Mesothelial cell of epicardium (in vitro differentiated cells): Measurements from ENCODE around the gene COPS7A. TPM values are rescaled to one million over a fixed set of nuclear protein-coding genes. Genes with fewer than 3 reads are reported as not detected.
"Not testable (repeated sequence)": the region's sequence is repeated elsewhere in the genome, so short reads cannot be mapped to it uniquely, and the experiment has no call there.

Source experiments
- DNase-seq, 2 experiments: peaks; one replicate each; pipeline ENCODE4 v3.0.0; 2021; ENCODE audit warnings: low spot score in 2 of 2; ENCODE audit not compliant: unreplicated experiment in 2 of 2
- H3K27ac Mint-ChIP-seq: 2 replicates; pipeline ENCODE4 v1.8.0; 2021; ENCODE audit warnings: mixed read lengths
- H3K27me3 Mint-ChIP-seq: 2 replicates; pipeline ENCODE4 v1.8.0; 2021; ENCODE audit warnings: low read depth, mixed read lengths
- H3K36me3 Mint-ChIP-seq: 2 replicates; pipeline ENCODE4 v1.8.0; 2021; ENCODE audit warnings: mixed read lengths
- H3K4me1 Mint-ChIP-seq: 2 replicates; pipeline ENCODE4 v1.8.0; 2021; ENCODE audit warnings: mixed read lengths
- H3K4me3 Mint-ChIP-seq: 2 replicates; pipeline ENCODE4 v1.8.0; 2021; ENCODE audit warnings: mild to moderate bottlenecking, moderate library complexity, mixed read lengths
- H3K9me3 Mint-ChIP-seq: 2 replicates; pipeline ENCODE4 v1.8.0; 2021; ENCODE audit warnings: mixed read lengths
- CTCF ChIP-seq: fragments of 200-600 bp; sonication (generic); IDR thresholded peaks from one replicate; pipeline ENCODE4 v1.5.0; 2021; ENCODE audit warnings: antibody characterized with exemption; ENCODE audit not compliant: unreplicated experiment
- total RNA-seq: library from RNA; stranded (reverse); gene quantifications from 3 replicates; pipeline ENCODE4 v1.2.1, GENCODE V29; 2021

Gene COPS7A
- total RNA-seq, 1 donor from 2014 or later = 37.6 TPM

DNA sequence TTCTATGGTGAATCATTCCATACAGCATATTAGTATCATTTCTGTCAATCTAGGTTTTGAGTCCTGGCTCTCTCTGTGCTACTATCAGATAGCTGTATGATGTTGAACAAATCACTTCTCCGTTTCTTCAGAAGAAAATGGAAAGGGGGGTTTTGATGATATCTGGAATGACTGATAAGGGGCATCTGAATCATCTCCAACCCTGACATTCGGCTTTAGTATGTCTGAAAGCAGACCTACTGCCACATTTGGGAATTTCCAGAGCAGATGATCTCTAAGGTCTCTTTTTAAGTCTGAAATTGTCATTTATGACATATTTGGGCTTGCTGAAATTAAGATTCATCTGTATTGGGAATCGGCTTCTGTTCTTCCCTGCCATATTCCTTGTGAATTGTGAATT, 19.0 kb downstream of the COPS7A start:
- Mint-ChIP-seq H3K9me3 (no peaks in the 10 kb centered on the region), H3K4me3 (no peak overlapping the region), H3K36me3 (peaks cover 10% of the 10 kb centered on the region)

GRCh38 chr12:6743300-6743699, 19.5 kb downstream of the COPS7A start:
- H3K9me3 Mint-ChIP-seq, DNase-seq, H3K4me1 Mint-ChIP-seq, H3K27me3 Mint-ChIP-seq, H3K27ac Mint-ChIP-seq, H3K4me3 Mint-ChIP-seq: not testable (repeated sequence)
- peaks cover 15% of the 10 kb centered on the region for H3K36me3 Mint-ChIP-seq

More for the DNA sequence above, 19.0 kb downstream of the COPS7A start:
- no peak for TF ChIP-seq CTCF
- peaks cover 5% of the 10 kb centered on the region for H3K4me1 Mint-ChIP-seq
- H3K27ac Mint-ChIP-seq = no peak overlapping the region
- H3K27me3 Mint-ChIP-seq = no peaks in the 10 kb centered on the region
- no peak for DNase-seq

- no peak for DNase-seq
- H3K9me3 Mint-ChIP-seq = no peaks in the 10 kb centered on the region
- no peaks in the 10 kb centered on the region for H3K27me3 Mint-ChIP-seq
- H3K27ac Mint-ChIP-seq = peak overlapping the region; percentile 1
- H3K4me3 Mint-ChIP-seq = no peak overlapping the region
- TF ChIP-seq CTCF = no peak
- H3K36me3 Mint-ChIP-seq = peaks cover 32% of the 10 kb centered on the region
- H3K4me1 Mint-ChIP-seq = peaks cover 7% of the 10 kb centered on the region
These were observed 22.1 kb downstream of the COPS7A start for GRCh38 chr12:6745741-6746525.

GRCh38 chr12:6747216-6747615, 23.4 kb downstream of the COPS7A start:
- Mint-ChIP-seq H3K9me3 (no peaks in the 10 kb centered on the region), H3K27ac (no peak overlapping the region), H3K4me3 (no peak overlapping the region), H3K4me1 (peaks cover 14% of the 10 kb centered on the region), H3K27me3 (no peaks in the 10 kb centered on the region), H3K36me3 (peaks cover 32% of the 10 kb centered on the region)
- no peak for TF ChIP-seq CTCF
- no peak for DNase-seq

DNA sequence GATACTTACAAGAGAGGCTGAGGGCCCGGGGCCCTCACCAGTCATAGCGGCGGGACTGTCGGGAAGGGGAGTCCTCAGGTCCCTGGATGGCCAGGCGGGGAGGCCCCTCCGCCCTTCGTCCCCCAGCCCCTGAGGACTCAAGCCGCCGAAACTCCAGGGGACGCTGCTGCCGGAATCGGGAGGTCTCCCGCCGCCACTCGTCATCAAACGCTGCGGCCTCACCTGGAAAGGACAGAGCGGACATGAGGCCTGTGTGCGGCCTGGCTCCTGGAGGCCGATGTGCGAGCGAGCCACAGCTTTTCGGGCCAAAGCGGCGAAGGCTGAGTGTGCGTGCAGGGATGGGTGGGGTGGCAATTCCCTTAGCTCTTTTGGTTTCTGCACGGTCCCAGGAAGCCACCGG, 24.9 kb downstream of the COPS7A start:
- TF ChIP-seq CTCF = no peak
- peaks cover 32% of the 10 kb centered on the region for H3K36me3 Mint-ChIP-seq
- H3K4me3 Mint-ChIP-seq = no peak overlapping the region
- no peaks in the 10 kb centered on the region for H3K9me3 Mint-ChIP-seq
- H3K27me3 Mint-ChIP-seq = no peaks in the 10 kb centered on the region
- no peak for DNase-seq
- H3K4me1 Mint-ChIP-seq = peaks cover 15% of the 10 kb centered on the region
- no peak overlapping the region for H3K27ac Mint-ChIP-seq

DNA sequence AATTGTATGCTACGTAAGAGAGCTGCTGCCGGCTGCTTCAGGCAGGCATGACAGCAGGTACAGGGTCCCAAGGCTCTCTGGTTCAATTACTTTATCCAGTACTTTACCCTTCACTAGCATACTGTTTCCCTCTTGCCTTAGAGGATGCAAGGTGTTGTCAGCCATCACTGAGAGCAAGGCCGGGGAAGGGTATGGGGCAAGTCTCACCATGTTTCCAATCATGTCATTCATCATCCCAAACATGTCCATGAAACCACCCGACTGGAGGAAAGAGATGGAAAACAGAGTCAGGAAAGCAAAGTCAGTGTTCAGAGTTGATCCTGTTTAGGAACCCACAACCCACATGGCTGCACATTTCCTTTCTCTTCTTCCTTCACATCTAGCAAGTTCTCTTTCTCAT, 26.7 kb downstream of the COPS7A start:
- Mint-ChIP-seq H3K27ac (no peak overlapping the region), H3K4me3 (no peak overlapping the region)

More for the DNA sequence above, 26.7 kb downstream of the COPS7A start:
- TF ChIP-seq CTCF = no peak
- H3K36me3 Mint-ChIP-seq = peaks cover 31% of the 10 kb centered on the region
- H3K27me3 Mint-ChIP-seq = no peaks in the 10 kb centered on the region
- H3K9me3 Mint-ChIP-seq = no peaks in the 10 kb centered on the region
- H3K4me1 Mint-ChIP-seq = peaks cover 24% of the 10 kb centered on the region
- DNase-seq = no peak
